Measurements from ENCODE around the gene CAPN15.

- TF ChIP-seq CTCF (IDR thresholded peaks at IDR 0.05), result no peak
- no peak for TF ChIP-seq POLR2A (IDR thresholded peaks at IDR 0.05)
These were observed 3.1 kb upstream of the CAPN15 start for GRCh38 chr16:524274-525040.

Data from right lobe of liver (tissue), 4 donors.